Measurements from ENCODE around the gene MDP1.
"Not testable (repeated sequence)": the region's sequence is repeated elsewhere in the genome, so short reads cannot be mapped to it uniquely, and the experiment has no call there.

MDP1 gene

DNA sequence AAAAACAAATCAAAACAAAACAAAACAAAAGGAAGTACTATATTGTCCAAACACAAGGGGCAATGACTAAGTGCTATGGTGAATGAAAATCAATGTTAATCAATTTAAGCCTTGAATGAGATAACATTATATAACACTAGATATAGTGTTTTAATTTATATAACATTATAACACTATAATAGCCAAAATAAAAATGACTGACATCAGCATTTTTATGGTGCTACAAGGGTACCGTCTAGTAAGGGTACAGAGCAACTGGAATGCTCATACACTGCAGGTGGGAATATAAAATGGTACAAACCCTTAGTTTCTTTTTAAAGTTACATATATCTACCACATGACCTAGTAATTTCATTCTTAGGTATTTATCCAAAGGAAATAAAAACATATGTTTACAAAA is 10.6 kb upstream of the MDP1 start:
- TF ChIP-seq CTCF (IDR thresholded peaks at IDR 0.05; ENCODE audit: borderline replicate concordance, insufficient read depth, low read depth, low read length) = no peak
- H3K4me3 ChIP-seq (ENCODE audit: low read depth, low read length) = no peak overlapping the region

- no peak overlapping the region for H3K4me3 ChIP-seq (ENCODE audit: low read depth, low read length)
- no peak for TF ChIP-seq CTCF (IDR thresholded peaks at IDR 0.05; ENCODE audit: borderline replicate concordance, insufficient read depth, low read depth, low read length)
Measured at GRCh38 chr14:24224618-24225071, 8.8 kb upstream of the MDP1 start.

DNA sequence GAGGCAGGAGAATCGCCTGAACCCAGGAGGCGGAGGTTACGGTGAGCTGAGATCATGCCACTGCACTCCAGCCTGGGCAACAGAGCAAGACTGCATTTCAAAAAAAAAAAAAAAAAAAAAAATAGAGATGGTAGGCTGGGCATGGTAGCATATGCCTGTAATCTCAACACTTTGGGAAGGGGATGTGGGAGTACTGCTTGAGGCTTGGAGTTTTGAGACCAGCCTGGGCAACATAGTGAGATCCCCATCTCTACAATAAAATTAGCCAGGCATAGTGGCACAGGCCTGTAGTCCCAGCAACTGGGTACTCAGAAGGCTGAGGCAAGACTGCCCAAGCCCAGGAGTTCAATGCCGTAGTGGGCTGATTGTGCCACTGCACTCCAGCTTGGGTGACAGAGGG is 7.1 kb upstream of the MDP1 start:
- H3K4me3 ChIP-seq (ENCODE audit: low read depth, low read length) = not testable (repeated sequence)

- no peak for TF ChIP-seq CTCF (IDR thresholded peaks at IDR 0.05; ENCODE audit: borderline replicate concordance, insufficient read depth, low read depth, low read length)
- H3K4me3 ChIP-seq (ENCODE audit: low read depth, low read length) = no peak overlapping the region
Measured at GRCh38 chr14:24219521-24219920, 3.7 kb upstream of the MDP1 start.

DNA sequence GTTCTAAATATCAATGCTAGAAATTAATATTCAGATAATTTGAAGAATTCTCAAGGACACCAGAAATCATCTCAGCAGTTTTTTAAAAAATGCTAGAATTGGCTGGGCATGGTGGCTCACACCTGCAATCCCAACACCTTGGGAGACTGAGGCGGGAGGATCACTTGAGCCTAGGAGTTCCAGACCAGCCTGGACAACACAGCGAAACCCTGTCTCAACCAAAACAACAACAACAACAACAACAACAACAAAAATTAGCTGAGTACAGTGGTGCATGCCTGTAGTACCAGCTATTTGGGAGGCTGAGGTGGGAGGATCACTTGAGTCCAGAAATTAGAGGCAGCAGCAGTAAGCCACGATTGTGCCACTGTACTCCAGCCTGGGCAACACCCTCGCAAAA is 3.2 kb upstream of the MDP1 start:
- no peak overlapping the region for H3K4me3 ChIP-seq (ENCODE audit: low read depth, low read length)
- no peak for TF ChIP-seq CTCF (IDR thresholded peaks at IDR 0.05; ENCODE audit: borderline replicate concordance, insufficient read depth, low read depth, low read length)

- H3K4me3 ChIP-seq (ENCODE audit: low read depth, low read length) = not testable (repeated sequence)
Measured at GRCh38 chr14:24216876-24217275, 1.0 kb upstream of the MDP1 start.

- H3K4me3 ChIP-seq (ENCODE audit: low read depth, low read length) = no peak overlapping the region
- no peak for TF ChIP-seq CTCF (IDR thresholded peaks at IDR 0.05; ENCODE audit: borderline replicate concordance, insufficient read depth, low read depth, low read length)
Measured at GRCh38 chr14:24216345-24216699, 456 bp upstream of the MDP1 start.

DNA sequence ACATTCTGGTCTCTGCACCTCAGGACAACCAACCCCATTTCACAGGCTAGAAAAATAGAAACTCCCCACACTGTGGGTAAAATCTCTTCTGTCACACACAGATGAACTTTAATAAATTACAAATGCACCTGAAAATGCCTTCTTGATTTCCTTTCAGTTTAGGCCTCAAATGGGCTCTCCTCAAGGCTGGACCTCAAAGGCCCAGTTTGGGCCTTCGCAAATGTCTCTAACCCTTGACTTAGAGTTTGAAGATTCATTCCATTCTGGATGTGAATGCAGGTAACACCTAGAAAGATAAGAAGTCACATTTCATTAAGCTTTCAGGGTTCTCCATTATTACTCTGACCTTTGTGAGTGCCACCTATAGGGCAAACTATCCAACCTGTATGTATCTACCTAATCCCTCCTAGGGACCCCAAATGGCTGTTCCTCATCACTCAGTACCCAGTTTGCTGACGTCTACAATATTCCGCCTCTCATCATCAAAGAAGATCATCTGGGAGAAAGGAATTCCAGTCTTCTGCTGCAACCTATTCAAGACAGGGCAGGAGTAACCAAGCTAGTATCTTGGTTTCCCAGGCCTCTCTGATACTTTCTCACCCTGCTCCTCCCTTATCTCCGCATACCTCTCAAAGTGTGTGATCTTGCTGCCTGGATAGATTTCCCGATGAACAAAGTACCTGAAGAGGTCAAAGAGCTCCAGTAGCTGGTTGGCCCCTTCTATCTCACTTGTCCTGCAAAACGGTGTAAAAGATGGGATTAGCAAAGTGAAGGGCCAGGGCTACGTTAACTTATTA is 1.8 kb downstream of the MDP1 start:
- no peak overlapping the region for H3K4me3 ChIP-seq (ENCODE audit: low read depth, low read length)
- TF ChIP-seq CTCF (IDR thresholded peaks at IDR 0.05; ENCODE audit: borderline replicate concordance, insufficient read depth, low read depth, low read length) = no peak
